GM19193 (cell line): ENCODE data around the gene FBF1.

ENCODE experiments used
- POLR2A ChIP-seq: IDR thresholded peaks from 4 replicates; pipeline ENCODE4 v1.6.1; 2011; ENCODE audit not compliant: insufficient read depth, insufficient read length; ENCODE audit errors: extremely low read depth

FBF1 gene

DNA sequence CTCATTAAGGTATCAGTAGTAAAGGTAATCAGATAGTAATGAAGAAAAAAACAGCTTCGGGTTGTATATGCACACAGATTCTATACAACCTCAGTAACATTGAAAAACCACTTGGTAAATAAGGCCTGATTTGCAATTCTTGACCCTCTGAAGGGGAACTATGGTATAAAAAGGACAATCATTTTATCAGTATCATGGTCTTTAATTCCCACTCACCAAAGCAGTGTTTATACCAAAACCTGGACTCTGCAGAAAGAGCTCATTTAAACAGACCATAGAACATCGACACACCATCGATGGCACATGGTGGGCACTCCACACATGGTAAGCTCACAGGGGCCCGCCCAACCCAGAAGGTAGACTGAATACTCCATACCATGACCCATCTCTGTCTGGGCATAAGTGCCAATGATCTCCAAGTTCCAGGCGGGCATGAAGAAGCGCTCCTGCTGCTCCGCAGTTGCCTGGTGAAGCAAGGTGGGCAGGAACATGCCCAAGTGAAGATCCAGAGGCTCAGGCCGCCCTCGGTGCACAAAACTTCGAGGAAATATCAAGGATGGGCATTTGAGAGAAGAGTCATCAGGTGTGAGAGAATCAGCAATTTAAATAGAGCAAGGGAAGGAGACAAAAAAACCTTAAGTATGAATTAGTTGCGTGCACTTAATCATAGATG, 19.1 kb upstream of the FBF1 start:
- no peak for TF ChIP-seq POLR2A

DNA sequence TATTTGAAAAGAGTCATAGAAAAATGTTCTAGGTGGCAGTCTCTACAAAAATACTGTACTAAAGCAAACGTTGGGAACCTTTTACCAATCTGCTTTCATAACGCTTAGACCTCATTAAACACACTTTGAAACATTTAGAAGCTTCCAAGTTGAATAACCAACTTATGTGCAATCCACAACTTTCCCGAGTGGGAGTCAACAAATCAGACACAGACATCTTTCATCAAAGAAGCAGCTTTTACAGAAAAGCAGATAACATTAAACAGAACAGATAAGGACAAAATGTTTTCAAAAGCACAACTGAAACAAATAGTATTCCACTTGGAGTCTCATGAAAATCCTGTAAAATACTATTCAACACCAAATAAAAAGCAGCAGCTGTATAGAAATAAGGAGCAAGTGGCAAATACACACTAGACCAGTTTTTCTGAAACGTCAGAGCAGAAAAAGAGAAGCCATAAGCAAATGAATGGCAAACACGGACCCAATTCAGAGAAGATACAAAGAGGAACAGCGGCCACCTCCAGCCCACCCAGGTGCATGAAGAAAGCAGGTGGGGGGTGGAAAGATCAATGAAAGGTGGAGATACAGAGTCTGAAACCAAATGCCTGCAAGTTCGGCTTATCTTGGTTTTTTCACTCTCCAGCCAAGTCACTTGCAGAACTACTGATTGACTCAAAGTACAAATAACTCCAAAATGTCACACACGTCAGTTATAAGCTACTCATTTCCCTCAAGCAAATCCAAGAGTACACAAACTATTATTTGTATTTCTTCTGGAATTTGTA, 18.4 kb upstream of the FBF1 start:
- no peak for TF ChIP-seq POLR2A

DNA sequence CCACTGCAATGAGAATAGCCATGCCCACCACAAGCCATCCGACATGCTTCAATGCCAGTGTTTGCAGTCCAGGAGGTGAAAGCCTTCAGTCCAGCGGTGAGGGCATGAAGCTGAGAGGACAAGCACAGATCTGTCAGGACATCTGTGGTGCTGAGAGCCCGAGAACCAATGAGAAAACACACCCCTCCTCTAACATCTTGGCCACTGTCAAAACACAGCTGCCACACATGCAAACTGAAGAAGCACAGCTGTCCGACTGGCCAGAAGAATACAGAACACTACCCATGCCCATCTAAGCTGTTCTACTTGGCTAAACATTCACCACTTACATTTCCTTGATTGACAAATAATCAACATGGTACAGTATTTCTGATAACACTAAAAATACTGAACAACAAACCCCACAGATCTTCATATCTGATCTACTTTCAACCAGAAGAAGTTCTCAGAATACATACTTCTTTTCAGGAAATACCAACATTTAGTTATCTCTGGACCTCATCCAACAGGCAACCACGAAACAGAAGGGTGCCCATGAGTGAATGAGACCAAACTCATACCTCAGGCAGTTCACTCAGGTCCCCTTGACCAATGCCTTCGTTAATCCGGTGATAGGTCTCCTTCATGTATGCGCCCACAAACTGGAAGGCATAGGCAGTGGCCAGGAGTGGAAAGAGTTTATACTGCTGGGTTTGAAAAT, 10.2 kb upstream of the FBF1 start:
- TF ChIP-seq POLR2A, result no peak

DNA sequence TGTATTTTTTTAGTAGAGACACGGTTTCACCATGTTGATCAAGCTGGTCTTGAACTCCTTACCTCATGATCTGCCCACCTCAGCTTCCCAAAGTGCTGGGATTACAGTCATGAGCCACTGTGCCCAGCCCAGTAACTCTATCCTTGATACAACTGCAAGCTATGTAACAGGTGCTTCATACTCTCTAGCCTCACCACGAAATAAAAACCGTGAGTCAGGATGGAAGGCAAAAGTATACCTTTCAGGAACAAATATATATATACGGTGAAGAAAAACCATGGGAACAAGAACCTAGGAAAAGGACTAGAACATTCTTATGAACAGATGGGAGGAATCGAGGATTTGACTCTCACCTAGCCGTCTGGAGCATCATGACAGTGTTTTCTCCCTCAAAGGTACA, 9.6 kb upstream of the FBF1 start:
- no peak for TF ChIP-seq POLR2A

DNA sequence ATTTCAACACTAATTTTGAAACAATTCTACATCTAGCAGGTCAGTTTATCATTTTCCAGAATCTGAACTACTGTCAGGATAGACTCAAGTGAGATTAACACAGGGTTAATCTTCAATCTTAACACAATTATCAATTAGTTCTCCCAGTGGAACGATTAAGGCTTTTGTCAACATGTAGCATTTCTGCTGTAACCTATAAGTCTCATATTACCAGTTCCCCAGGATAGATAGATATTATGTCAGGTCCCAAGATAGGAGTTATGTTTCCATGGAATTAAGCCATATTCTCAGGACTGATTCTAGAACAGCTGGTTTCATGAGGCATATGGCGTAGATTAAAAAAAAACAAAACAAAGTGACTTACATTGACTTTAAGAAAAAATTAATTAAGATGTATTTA, 4.4 kb upstream of the FBF1 start:
- TF ChIP-seq POLR2A, result no peak

DNA sequence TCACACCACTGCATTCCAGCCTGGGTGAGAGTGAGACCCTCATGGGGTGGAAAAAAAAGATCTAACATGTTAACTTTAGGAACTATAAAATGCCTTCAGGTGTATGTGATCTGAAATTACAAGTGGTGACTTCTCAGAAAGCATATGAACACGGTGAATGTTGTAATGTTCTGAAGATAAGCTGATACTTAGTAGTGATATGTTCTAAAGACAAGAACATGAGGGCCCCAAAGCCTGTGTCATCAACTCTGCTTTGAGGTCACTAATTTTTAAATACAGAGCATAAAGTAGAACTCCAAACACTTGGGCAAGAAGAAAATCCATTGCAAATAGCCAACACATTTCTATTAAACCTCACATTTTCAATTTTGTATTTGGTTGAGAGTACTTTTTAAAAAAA, 2.6 kb upstream of the FBF1 start:
- no peak for TF ChIP-seq POLR2A

DNA sequence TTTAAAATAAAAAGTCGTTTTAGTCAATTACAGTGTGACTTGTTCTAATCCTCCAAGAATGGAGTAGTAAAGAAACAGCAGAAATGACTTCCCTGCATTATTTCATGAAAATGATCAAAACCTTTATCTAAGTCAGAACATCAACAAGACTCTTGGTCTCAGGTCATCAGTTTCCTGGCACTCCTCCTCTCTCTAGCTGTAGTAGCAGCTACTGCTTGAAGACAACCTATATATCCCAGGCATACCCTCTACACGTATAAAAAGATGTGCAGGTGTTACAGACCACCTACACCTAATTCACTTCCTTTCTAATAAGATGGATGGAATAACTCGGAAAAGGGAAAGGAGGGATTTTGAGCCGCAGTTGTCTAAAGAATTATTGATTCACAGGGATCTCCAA, 1.6 kb upstream of the FBF1 start:
- no peak for TF ChIP-seq POLR2A

DNA sequence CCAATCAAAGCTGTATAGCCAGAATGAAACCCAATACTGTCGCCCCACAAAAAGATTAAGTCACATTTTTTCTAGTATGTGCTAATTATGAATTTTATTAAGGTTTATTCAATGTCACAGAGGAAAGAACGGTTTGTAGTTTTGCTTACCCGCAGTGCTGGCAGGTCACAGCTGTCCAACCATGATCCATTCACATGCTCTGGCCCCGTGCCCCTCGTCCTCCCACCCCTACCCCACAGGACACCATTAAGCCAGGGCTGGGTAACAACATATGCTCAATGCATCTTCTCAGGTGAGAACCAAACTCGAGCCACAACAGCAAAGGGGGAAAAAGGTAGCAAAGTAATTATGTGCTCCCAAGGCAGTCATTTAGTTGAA, 589 bp upstream of the FBF1 start:
- no peak for TF ChIP-seq POLR2A

DNA sequence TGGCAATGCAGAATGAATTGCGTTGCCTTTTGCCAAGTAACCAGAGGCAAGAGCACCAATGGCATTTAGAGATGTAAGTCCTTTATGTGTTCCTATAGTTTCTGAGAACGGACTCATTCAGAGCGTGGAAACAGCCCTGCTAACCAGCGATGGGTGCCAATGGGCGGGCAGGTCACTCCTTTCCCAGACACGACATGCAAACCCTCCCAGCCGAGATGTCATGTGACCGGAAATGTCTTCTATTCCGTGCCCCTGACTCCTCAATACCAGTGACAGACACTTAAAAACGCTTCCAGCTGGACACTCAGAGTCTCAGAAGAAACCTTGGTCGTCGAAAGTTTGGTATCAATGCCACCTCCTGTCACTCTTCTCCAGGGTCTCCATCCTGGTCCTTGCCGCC, 3.2 kb downstream of the FBF1 start:
- no peak for TF ChIP-seq POLR2A

DNA sequence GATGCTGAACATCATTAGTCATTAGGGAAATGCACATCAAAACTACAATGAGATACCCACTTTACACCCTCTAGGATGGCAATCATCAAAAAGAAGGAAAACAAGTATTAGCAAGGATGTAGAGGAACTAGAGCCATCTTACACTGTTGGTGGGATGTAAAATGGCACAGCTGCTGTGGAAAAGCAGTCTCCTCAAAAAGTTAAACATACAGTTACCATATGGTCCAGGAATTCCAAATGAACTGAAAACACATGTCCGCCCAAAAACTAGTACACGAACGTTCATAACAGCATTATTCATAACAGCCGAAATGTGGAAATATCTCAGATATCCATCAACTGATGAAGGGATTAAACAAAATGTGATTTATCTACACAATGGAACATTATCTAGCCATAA, 7.0 kb downstream of the FBF1 start:
- no peak for TF ChIP-seq POLR2A

DNA sequence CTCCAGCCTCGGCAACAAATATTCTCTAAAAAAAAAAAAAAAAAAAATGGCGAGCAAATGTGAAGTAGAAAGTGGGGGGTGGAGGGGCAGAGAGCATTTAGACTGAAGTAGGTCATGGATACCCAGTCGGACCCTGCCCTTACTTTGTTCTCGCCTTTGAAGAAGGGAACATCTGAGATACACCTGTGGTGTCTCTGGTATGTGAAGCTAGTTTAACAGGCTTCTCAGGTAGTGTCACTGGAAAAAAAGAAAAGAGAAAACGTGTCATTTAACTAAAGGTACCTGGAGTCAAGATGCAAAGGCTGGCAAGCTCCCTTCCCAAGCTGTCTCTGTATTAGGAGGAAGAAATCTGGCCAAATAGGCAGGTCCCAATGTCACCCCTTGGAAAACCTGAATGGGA, 8.0 kb downstream of the FBF1 start:
- TF ChIP-seq POLR2A, result no peak

DNA sequence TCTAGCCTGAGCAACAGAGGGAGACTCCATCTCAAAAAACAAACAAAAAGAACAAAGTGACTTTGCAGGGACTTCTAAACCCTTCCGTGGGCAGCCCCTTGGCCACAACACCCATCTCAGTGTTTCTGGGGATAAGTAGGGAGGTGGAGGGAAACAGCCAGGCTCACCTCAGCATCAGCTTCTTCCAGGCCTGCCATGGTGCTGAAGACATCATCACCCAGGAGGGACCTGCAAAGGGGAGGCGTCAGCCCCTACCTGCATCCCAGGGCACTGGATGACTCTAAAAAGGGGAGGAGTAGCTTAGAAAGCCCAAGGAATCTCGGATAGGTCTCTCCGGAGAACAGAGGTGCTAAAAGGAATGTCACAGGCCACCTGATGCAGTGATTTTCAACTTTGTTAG, 9.8 kb downstream of the FBF1 start:
- no peak for TF ChIP-seq POLR2A

DNA sequence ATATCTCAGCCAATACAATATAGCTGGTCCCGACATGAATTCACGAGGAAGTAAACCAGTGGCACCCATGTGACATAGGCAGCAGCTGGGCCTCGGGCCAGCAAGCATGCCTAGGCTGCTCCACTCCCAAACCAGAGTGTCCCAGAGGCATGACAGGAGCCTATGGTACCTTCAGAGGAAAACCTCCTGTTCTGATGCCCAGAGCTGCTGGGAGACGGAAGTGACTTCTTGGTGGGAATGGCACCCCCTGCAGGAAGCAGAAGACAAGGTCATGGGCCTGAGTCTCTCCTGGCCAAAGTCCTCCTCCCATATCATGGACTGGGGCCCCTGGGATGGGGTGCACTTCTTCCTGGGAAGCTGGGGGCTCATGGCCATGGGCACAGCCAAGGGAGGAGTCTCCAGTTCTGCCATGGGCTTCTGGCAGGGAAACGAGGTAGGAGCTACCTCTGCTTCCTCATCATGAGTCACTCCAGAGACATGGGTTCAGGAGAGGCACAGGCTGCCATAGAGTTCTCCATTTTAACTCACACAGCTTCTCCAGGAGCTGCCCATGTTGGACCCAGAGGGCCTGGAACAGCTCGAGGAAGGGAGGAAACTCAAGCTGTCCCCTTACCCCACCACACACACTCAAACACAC, 13.4 kb downstream of the FBF1 start:
- TF ChIP-seq POLR2A, result no peak

DNA sequence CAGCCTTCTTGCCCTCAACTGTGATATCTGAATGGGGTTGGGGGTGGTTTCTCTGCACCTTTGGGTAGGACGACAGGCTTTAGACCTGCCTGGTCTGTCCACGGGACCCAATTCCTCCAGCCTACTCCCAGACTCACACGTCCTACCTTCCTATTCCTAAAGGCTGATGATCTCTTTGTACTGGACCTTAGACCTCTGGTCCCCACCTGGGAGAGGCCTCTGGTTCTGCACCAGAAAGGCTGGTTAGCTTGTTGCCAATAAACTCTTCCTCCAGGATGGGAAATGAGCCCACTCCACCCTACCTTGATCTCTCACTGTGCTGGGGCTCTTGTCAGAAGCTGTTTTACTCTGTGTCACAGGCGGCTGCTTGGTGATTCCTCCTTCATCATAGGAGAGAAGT, 14.4 kb downstream of the FBF1 start:
- no peak for TF ChIP-seq POLR2A

DNA sequence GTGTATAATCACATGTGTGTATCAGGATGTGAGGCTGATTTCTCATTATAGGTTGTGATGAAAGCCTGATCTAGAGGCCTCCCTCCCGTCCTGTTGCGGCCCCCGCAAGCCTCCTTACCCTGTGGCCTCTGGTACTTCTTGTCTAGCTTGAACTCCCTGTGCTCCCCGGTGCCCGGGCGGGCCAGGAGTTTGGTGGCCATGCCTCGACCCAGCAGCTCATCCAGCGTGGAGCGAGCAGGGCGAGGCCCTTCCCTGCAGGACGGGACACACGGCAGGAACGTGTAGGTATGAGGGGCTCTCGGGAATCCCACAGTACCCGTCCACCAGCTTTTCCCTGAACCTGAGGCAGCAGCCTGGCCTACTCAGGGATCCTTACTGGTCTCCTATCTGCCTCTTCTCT, 14.9 kb downstream of the FBF1 start:
- TF ChIP-seq POLR2A, result no peak
